WTC11 (cell line): ENCODE data around the gene PPP1R16B. TPM values are rescaled to one million over a fixed set of nuclear protein-coding genes. Genes with fewer than 3 reads are reported as not detected.

Source experiments
- ATAC-seq: fragments of 200-7000 bp; cut with Tn5 transposase; 2 replicates; pipeline ENCODE4 v1.10.0; 2021; ENCODE audit warnings: mild to moderate bottlenecking, moderate library complexity
- CTCF ChIA-PET: fragments of 300-600 bp; sonication (Branson Sonifier 250); formaldehyde crosslinking; loops from one replicate; lab custom pipeline; 2021; ENCODE audit warnings: antibody characterized with exemption; lab: Charles Lee
- POLR2A ChIA-PET: fragments of 350-600 bp; sonication (Branson Sonifier 250); formaldehyde crosslinking; loops from one replicate; lab custom pipeline; 2021; ENCODE audit warnings: antibody characterized with exemption; lab: Charles Lee
- DNase-seq: peaks from one replicate; pipeline ENCODE4 v3.0.0; 2021; ENCODE audit warnings: low spot score
- H3K27ac Mint-ChIP-seq: 2 replicates; pipeline ENCODE4 v1.8.0; 2021; ENCODE audit warnings: mixed read lengths
- H3K27me3 Mint-ChIP-seq: 2 replicates; pipeline ENCODE4 v1.8.0; 2021; ENCODE audit warnings: low read depth, mild to moderate bottlenecking, moderate library complexity, mixed read lengths
- H3K36me3 Mint-ChIP-seq: 2 replicates; pipeline ENCODE4 v1.8.0; 2021; ENCODE audit warnings: mixed read lengths
- H3K4me1 Mint-ChIP-seq: 2 replicates; pipeline ENCODE4 v1.8.0; 2022; ENCODE audit warnings: mixed read lengths
- H3K4me3 Mint-ChIP-seq: 2 replicates; pipeline ENCODE4 v1.8.0; 2021; ENCODE audit warnings: mild to moderate bottlenecking, moderate library complexity, mixed read lengths
- H3K9me3 Mint-ChIP-seq: 2 replicates; pipeline ENCODE4 v1.8.0; 2021; ENCODE audit warnings: mixed read lengths
- CREB1 ChIP-seq: sonication (generic); formaldehyde crosslinking; IDR thresholded peaks from 2 replicates; pipeline ENCODE4 v1.8.0; 2023; ENCODE audit warnings: mild to moderate bottlenecking, missing genetic modification reagents
- CREM ChIP-seq: sonication (generic); formaldehyde crosslinking; IDR thresholded peaks from 2 replicates; pipeline ENCODE4 v1.8.1; 2022; ENCODE audit warnings: mild to moderate bottlenecking, missing genetic modification reagents, moderate library complexity
- HMGA2 ChIP-seq: fragments of 250-450 bp; sonication (Bioruptor Pico); IDR thresholded peaks from 2 replicates; pipeline ENCODE4 v1.4.0; 2021; ENCODE audit warnings: mild to moderate bottlenecking, moderate library complexity
- IRF1 ChIP-seq: sonication (generic); formaldehyde crosslinking; IDR thresholded peaks from 2 replicates; pipeline ENCODE4 v1.8.0; 2023; ENCODE audit warnings: missing genetic modification reagents
- JAZF1 ChIP-seq: fragments of 250-450 bp; sonication (Bioruptor Pico); IDR thresholded peaks from 2 replicates; pipeline ENCODE4 v1.9.0; 2021; ENCODE audit warnings: moderate library complexity, mild to moderate bottlenecking, inconsistent platforms
- MLX ChIP-seq: sonication (generic); formaldehyde crosslinking; IDR thresholded peaks from 2 replicates; pipeline ENCODE4 v1.8.1; 2023; ENCODE audit warnings: mild to moderate bottlenecking, missing genetic modification reagents, moderate library complexity
- MXD4 ChIP-seq: fragments of 250-450 bp; sonication (Bioruptor Pico); IDR thresholded peaks from 2 replicates; pipeline ENCODE4 v1.8.0; 2021; ENCODE audit warnings: mild to moderate bottlenecking, moderate library complexity, borderline replicate concordance
- MYBL2 ChIP-seq: sonication (generic); formaldehyde crosslinking; IDR thresholded peaks from 2 replicates; pipeline ENCODE4 v1.8.1; 2023; ENCODE audit warnings: mild to moderate bottlenecking, moderate library complexity, missing genetic modification reagents
- PRRX2 ChIP-seq: fragments of 250-450 bp; sonication (Bioruptor Pico); IDR thresholded peaks from 2 replicates; pipeline ENCODE4 v1.8.0; 2021; ENCODE audit warnings: mild to moderate bottlenecking
- RORB ChIP-seq: fragments of 250-450 bp; sonication (Bioruptor Pico); IDR thresholded peaks from 2 replicates; pipeline ENCODE4 v1.9.0; 2021; ENCODE audit warnings: mild to moderate bottlenecking
- SP1 ChIP-seq: sonication (generic); formaldehyde crosslinking; conservative IDR thresholded peaks from 2 replicates; pipeline ENCODE4 v1.8.1; 2022; ENCODE audit warnings: missing genetic modification reagents
- ZMAT4 ChIP-seq: fragments of 250-450 bp; sonication (Bioruptor Pico); IDR thresholded peaks from 2 replicates; pipeline ENCODE4 v1.9.0; 2021; ENCODE audit warnings: mild to moderate bottlenecking
- ZNF423 ChIP-seq: fragments of 250-450 bp; sonication (Bioruptor Pico); IDR thresholded peaks from 2 replicates; pipeline ENCODE4 v2.1.2; 2022; ENCODE audit warnings: mild to moderate bottlenecking, moderate library complexity
- ZNF425 ChIP-seq: fragments of 250-450 bp; sonication (Bioruptor Pico); conservative IDR thresholded peaks from 2 replicates; pipeline ENCODE4 v1.9.0; 2021; ENCODE audit warnings: mild to moderate bottlenecking
- ZNF532 ChIP-seq: fragments of 250-450 bp; sonication (Bioruptor Pico); IDR thresholded peaks from 2 replicates; pipeline ENCODE4 v1.9.0; 2021; ENCODE audit warnings: mild to moderate bottlenecking, borderline replicate concordance
- ZNF671 ChIP-seq: fragments of 250-450 bp; sonication (Bioruptor Pico); IDR thresholded peaks from 2 replicates; pipeline ENCODE4 v1.8.0; 2021; ENCODE audit warnings: mild to moderate bottlenecking
- total RNA-seq: library from RNA; stranded (reverse); gene quantifications from 3 replicates; pipeline ENCODE4 v1.2.3, GENCODE V29; 2021
- TF ChIP-seq, protein P1 (sequence below): sonication (generic); formaldehyde crosslinking; IDR thresholded peaks from 2 replicates; pipeline ENCODE4 v1.8.1; 2022; ENCODE audit warnings: mild to moderate bottlenecking, moderate library complexity, missing genetic modification reagents
- TF ChIP-seq, protein P2 (sequence below): sonication (generic); formaldehyde crosslinking; conservative IDR thresholded peaks from 2 replicates; pipeline ENCODE4 v1.8.1; 2023; ENCODE audit warnings: mild to moderate bottlenecking, low read depth, missing genetic modification reagents, moderate library complexity
- TF ChIP-seq, protein P3 (sequence below): sonication (generic); formaldehyde crosslinking; IDR thresholded peaks from 2 replicates; pipeline ENCODE4 v1.8.1; 2023; ENCODE audit warnings: mild to moderate bottlenecking, missing genetic modification reagents

The PPP1R16B gene
- total RNA-seq, 1 experiment from 2014 or later, result 12.0 TPM

DNA sequence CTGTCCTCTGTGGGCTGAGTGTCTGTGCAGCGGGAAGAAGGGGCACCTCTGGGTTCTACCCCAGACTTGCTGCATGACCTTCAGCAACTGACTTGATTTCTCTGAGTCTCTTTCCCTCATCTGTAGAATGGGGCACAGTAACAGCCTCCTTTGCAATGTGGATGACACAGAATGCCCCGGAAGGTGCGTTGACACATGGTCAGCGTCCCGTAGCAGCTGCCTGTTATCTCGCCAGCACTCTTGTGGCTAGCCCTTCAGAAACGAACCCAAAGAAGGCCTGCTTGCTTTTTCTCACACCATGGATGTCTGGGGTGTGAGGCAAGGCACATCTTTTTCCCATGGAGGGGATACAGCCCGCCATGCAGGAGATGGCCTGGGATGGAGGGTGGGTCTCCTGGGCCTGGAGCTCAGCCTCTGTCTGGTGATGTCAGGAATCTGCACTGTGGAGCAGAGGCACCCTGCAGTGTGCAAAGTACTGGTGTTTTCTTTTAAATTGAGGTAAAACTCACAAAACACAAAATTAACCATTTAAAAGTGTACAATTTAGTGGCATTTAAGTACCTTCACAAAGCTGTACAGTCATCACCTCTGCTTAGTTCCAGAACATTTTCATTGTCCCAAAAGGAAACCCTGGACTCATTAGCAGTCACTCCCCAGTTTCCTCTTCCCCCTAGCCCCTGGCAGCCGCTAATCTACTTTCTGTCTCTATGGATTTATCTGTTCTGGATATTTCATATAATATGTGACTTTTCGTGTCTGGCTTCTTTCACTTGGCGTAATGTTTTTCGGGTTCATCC lies 61.0 kb downstream of the PPP1R16B start:
- Mint-ChIP-seq H3K4me1 (peaks cover 32% of the 10 kb centered on the region), H3K9me3 (no peaks in the 10 kb centered on the region; the same call in 1 of the 2 replicates)

DNA sequence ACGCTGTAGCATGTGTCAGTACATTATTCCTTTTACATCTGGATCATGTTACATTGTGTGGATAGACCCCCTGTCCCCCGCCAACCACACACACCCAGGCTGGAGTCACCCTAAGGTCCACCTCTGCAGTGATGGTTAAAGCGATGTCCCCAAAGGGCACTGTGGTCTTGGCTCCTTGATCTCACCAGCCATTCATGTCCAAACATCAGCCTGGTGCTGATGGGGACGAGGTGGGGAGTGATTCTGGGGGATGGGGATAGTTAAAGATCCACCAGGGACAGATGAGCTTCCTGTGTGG lies 61.5 kb downstream of the PPP1R16B start:
- DNase-seq (no peak), ATAC-seq (no peak)
- no peaks in the 10 kb centered on the region for H3K27me3 Mint-ChIP-seq
- no peak overlapping the region for H3K27ac Mint-ChIP-seq
- TF ChIP-seq, protein P1, sequence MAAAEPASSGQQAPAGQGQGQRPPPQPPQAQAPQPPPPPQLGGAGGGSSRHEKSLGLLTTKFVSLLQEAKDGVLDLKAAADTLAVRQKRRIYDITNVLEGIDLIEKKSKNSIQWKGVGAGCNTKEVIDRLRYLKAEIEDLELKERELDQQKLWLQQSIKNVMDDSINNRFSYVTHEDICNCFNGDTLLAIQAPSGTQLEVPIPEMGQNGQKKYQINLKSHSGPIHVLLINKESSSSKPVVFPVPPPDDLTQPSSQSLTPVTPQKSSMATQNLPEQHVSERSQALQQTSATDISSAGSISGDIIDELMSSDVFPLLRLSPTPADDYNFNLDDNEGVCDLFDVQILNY (CRISPR knock-in tag), result no peak
- no peak for TF ChIP-seq MXD4 (CRISPR knock-in tag)
- TF ChIP-seq ZNF671 (CRISPR knock-in tag), result no peak
- no peak for TF ChIP-seq ZNF532
- no peak for TF ChIP-seq HMGA2
- TF ChIP-seq CREB1, result no peak
- TF ChIP-seq, protein P2, sequence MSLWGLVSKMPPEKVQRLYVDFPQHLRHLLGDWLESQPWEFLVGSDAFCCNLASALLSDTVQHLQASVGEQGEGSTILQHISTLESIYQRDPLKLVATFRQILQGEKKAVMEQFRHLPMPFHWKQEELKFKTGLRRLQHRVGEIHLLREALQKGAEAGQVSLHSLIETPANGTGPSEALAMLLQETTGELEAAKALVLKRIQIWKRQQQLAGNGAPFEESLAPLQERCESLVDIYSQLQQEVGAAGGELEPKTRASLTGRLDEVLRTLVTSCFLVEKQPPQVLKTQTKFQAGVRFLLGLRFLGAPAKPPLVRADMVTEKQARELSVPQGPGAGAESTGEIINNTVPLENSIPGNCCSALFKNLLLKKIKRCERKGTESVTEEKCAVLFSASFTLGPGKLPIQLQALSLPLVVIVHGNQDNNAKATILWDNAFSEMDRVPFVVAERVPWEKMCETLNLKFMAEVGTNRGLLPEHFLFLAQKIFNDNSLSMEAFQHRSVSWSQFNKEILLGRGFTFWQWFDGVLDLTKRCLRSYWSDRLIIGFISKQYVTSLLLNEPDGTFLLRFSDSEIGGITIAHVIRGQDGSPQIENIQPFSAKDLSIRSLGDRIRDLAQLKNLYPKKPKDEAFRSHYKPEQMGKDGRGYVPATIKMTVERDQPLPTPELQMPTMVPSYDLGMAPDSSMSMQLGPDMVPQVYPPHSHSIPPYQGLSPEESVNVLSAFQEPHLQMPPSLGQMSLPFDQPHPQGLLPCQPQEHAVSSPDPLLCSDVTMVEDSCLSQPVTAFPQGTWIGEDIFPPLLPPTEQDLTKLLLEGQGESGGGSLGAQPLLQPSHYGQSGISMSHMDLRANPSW (CRISPR knock-in tag), result no peak
- no peak for TF ChIP-seq MYBL2 (CRISPR knock-in tag)
- TF ChIP-seq ZNF423 (CRISPR knock-in tag), result no peak
- TF ChIP-seq ZNF425 (CRISPR knock-in tag), result no peak
- no peak for TF ChIP-seq MLX (CRISPR knock-in tag)
- TF ChIP-seq RORB, result no peak
- no peak for TF ChIP-seq CREM
- no peak for TF ChIP-seq ZMAT4 (CRISPR knock-in tag)
- TF ChIP-seq IRF1 (CRISPR knock-in tag), result no peak
- no peak for TF ChIP-seq JAZF1 (CRISPR knock-in tag)
- TF ChIP-seq, protein P3, sequence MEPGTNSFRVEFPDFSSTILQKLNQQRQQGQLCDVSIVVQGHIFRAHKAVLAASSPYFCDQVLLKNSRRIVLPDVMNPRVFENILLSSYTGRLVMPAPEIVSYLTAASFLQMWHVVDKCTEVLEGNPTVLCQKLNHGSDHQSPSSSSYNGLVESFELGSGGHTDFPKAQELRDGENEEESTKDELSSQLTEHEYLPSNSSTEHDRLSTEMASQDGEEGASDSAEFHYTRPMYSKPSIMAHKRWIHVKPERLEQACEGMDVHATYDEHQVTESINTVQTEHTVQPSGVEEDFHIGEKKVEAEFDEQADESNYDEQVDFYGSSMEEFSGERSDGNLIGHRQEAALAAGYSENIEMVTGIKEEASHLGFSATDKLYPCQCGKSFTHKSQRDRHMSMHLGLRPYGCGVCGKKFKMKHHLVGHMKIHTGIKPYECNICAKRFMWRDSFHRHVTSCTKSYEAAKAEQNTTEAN (CRISPR knock-in tag), result no peak
- POLR2A ChIA-PET, result no interaction called here
- H3K36me3 Mint-ChIP-seq, result 0 out of 2 replicates have a peak, but pooled peaks cover 3% of the 10 kb centered on the region
- peaks cover 34% of the 10 kb centered on the region for H3K4me1 Mint-ChIP-seq
- no peak overlapping the region for H3K4me3 Mint-ChIP-seq
- CTCF ChIA-PET, result interaction anchor here (1.3 kb wide), 1 partner anchor 27 kb away, joined by 5 read pairs; no protein-coding TSS in a partner anchor
- H3K9me3 Mint-ChIP-seq, result no peaks in the 10 kb centered on the region; the same call in 1 of the 2 replicates

More for the DNA sequence above, 61.0 kb downstream of the PPP1R16B start:
- no peak for ATAC-seq
- DNase-seq, result no peak
- POLR2A ChIA-PET, result no interaction called here
- H3K27me3 Mint-ChIP-seq, result no peaks in the 10 kb centered on the region
- H3K27ac Mint-ChIP-seq, result no peak overlapping the region
- CTCF ChIA-PET, result no interaction called here
- TF ChIP-seq PRRX2 (CRISPR knock-in tag), result no peak
- no peak for TF ChIP-seq SP1
- no peak overlapping the region for H3K4me3 Mint-ChIP-seq
- H3K36me3 Mint-ChIP-seq, result 0 out of 2 replicates have a peak, but pooled peaks cover 3% of the 10 kb centered on the region
